Neural progenitor cell (in vitro differentiated cells): ENCODE measurements around the gene DPYD.

Source experiments
- CTCF ChIP-seq: fragments of 200-600 bp; sonication (generic); IDR thresholded peaks from 2 replicates; pipeline ENCODE4 v1.5.1; 2017; ENCODE audit warnings: antibody characterized with exemption, mild to moderate bottlenecking
- EZH2 ChIP-seq: fragments of 200-600 bp; sonication (generic); IDR thresholded peaks from 2 replicates; pipeline ENCODE4 v1.6.1; 2017; ENCODE audit warnings: antibody characterized with exemption, mild to moderate bottlenecking, moderate library complexity

GRCh38 chr1:97570691-97571090 is 350.1 kb downstream of the DPYD start:
- TF ChIP-seq CTCF (no peak), EZH2 (no peak)
